NB4 (cell line): ENCODE results near the gene PSME4.
"Not testable (repeated sequence)": the region's sequence is repeated elsewhere in the genome, so short reads cannot be mapped to it uniquely, and the experiment has no call there.

Experiments
- DNase-seq: peaks from one replicate; pipeline ENCODE4 v3.0.0; 2010; ENCODE audit warnings: low read depth
- H3K4me3 ChIP-seq: one replicate; pipeline ENCODE4 v1.5.1; 2011; ENCODE audit warnings: mild to moderate bottlenecking, low read depth, low read length, moderate library complexity
- CTCF ChIP-seq: IDR thresholded peaks from one replicate; pipeline ENCODE4 v1.5.1; 2012; ENCODE audit warnings: low read depth, low read length
- MAX ChIP-seq: IDR thresholded peaks from 2 replicates; pipeline ENCODE4 v1.6.1; 2011; ENCODE audit warnings: low read depth, low read length
- MYC ChIP-seq: IDR thresholded peaks from 2 replicates; pipeline ENCODE4 v1.6.1; 2011; ENCODE audit warnings: low read depth, low read length
- POLR2A ChIP-seq: IDR thresholded peaks from 2 replicates; pipeline ENCODE4 v1.6.1; 2011; ENCODE audit warnings: mild to moderate bottlenecking; ENCODE audit not compliant: insufficient read length; ENCODE audit errors: extremely low read depth

Gene PSME4

GRCh38 chr2:53861824-53862223 lies 109.0 kb downstream of the PSME4 start:
- H3K4me3 ChIP-seq: no peak overlapping the region
- no peak for DNase-seq
- TF ChIP-seq MYC (no peak), MAX (no peak)

GRCh38 chr2:53859206-53860181 lies 111.3 kb downstream of the PSME4 start, which contains the start of gene GPR75:
TSS of gene GPR75 (minus strand) at chr2:53859967. CDS start at chr2:53854756, 5,211 bp downstream.
- DNase-seq: no peak
- H3K4me3 ChIP-seq: no peak within 1 kb of the TSS
- TF ChIP-seq CTCF (no peak), POLR2A (no peak), MYC (no peak), MAX (no peak)

GRCh38 chr2:53856272-53856671 lies 114.5 kb downstream of the PSME4 start:
- no peak for TF ChIP-seq POLR2A
- TF ChIP-seq MAX: no peak
- TF ChIP-seq MYC: no peak
- TF ChIP-seq CTCF: no peak
- no peak overlapping the region for H3K4me3 ChIP-seq
- no peak for DNase-seq

DNA sequence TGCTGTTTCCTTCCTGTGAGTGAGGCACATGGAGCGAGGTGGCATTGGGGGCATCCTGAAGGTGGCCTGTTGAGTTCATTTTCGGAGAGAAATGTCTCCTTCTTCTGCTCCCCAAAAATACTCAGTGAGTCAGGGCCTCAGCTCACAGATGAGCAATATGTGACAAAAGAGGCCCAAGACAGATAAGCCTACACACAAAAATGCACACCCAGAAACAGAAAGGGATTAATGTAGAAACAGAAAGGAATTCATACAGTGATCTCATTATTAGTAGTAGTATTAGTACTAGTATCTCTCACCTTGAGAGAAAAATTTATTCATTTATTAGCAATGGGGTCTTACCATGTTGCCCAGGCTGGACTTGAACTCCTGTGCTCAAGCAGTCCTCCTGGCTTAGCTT lies 116.1 kb downstream of the PSME4 start:
- no peak overlapping the region for H3K4me3 ChIP-seq
- DNase-seq: no peak
- TF ChIP-seq POLR2A: no peak
- TF ChIP-seq MAX: no peak
- no peak for TF ChIP-seq MYC
- no peak for TF ChIP-seq CTCF

- no peak for DNase-seq
- TF ChIP-seq MYC (no peak), MAX (no peak), CTCF (no peak), POLR2A (no peak)
- no peak overlapping the region for H3K4me3 ChIP-seq
These were observed 118.3 kb downstream of the PSME4 start for GRCh38 chr2:53852532-53852931.

DNA sequence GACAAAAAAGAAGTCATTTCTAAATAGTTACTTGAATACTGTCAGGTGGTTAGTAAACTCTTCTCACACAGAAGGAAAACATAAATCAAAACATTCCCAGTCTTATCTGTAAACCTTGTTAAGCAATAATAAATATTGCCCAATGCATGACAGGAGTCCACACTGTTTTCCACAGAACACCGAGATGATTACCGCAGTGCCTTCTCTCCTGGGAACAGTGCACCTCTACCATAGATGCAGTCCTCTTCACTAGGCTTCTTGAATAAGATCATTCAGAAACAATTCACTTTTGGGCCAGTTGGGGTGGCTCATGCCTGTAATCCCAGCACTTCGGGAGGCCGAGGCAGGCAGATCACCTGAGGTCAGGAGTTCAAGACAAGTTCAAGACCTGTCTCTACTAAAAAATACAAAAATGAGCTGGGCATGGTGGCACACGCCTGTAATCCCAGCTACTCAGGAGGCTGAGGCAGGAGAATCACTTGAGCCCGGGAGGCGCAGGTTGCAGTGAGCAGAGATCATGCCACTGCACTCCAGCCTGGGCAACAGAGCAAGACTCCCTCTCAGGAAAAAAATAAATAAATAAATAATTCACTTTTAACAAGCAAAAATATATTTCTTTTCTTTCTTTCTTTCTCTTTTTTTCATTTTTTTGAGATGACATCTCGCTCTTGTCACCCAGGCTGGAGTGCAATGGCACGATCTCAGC lies 119.6 kb downstream of the PSME4 start:
- not testable (repeated sequence) for H3K4me3 ChIP-seq, DNase-seq
